Right renal pelvis (tissue), 4 donors: Measurements from ENCODE around the gene SLFN14. TPM values are rescaled to one million over a fixed set of nuclear protein-coding genes. Genes with fewer than 3 reads are reported as not detected.
"Not testable (repeated sequence)": the region's sequence is repeated elsewhere in the genome, so short reads cannot be mapped to it uniquely, and the experiment has no call there.

Experiments
- DNase-seq, 4 donors: peaks; one replicate each; pipeline ENCODE4 v3.0.0-alpha.2; 2013; ENCODE audit warnings: low read depth in 4 of 4, low spot score in 3 of 4, missing footprints in 1 of 4
- polyA plus RNA-seq, 4 donors: library from polyadenylated mRNA; unstranded; fragments of 120-200 nt; gene quantifications; one replicate each; pipeline ENCODE4 v1.2.1, GENCODE V29; 2013; ENCODE audit not compliant: insufficient read length in 4 of 4

Gene SLFN14
- polyA plus RNA-seq, 4 donors: 0.15 to 0.32 (median 0.21) TPM

GRCh38 chr17:35563181-35563580 lies 2.6 kb upstream of the SLFN14 start:
- not testable (repeated sequence) for DNase-seq

- DNase-seq: no peak
These were observed 966 bp downstream of the SLFN14 start for GRCh38 chr17:35559495-35560210.

GRCh38 chr17:35557353-35557752 lies 3.3 kb downstream of the SLFN14 start:
- DNase-seq: no peak

- no peak for DNase-seq
These were observed 4.9 kb downstream of the SLFN14 start for GRCh38 chr17:35555691-35556090.

GRCh38 chr17:35554668-35555067 lies 6.0 kb downstream of the SLFN14 start:
- DNase-seq: no peak

GRCh38 chr17:35553310-35553709 lies 7.3 kb downstream of the SLFN14 start:
- no peak for DNase-seq

- no peak for DNase-seq
These were observed 11.6 kb downstream of the SLFN14 start for GRCh38 chr17:35548978-35549377.

- DNase-seq: no peak
These were observed 12.3 kb downstream of the SLFN14 start for GRCh38 chr17:35548208-35548810.

- DNase-seq: no peak
These were observed 14.1 kb downstream of the SLFN14 start for GRCh38 chr17:35546487-35546886.

- no peak for DNase-seq
These were observed 15.5 kb downstream of the SLFN14 start for GRCh38 chr17:35545150-35545549.

- no peak for DNase-seq
These were observed 16.8 kb downstream of the SLFN14 start for GRCh38 chr17:35543856-35544255.

GRCh38 chr17:35542990-35543389 lies 17.6 kb downstream of the SLFN14 start:
- no peak for DNase-seq

GRCh38 chr17:35541434-35541833 lies 19.2 kb downstream of the SLFN14 start:
- no peak for DNase-seq

GRCh38 chr17:35540589-35541404 lies 19.8 kb downstream of the SLFN14 start:
- DNase-seq: no peak

- DNase-seq: no peak
These were observed 21.0 kb downstream of the SLFN14 start for GRCh38 chr17:35539659-35540026.

GRCh38 chr17:35537601-35538141 lies 22.9 kb downstream of the SLFN14 start, which contains the start of gene SLFN12L:
Gene SLFN12L, minus strand, starts transcription at chr17:35537678. Its CDS starts 15,314 bp downstream, at chr17:35522364.
- DNase-seq: no peak

GRCh38 chr17:35536664-35537171 lies 23.9 kb downstream of the SLFN14 start:
- no peak for DNase-seq

- not testable (repeated sequence) for DNase-seq
These were observed 25.2 kb downstream of the SLFN14 start for GRCh38 chr17:35535406-35535805.

- no peak for DNase-seq
These were observed 26.0 kb downstream of the SLFN14 start for GRCh38 chr17:35534576-35535093.

GRCh38 chr17:35531160-35531559 lies 29.5 kb downstream of the SLFN14 start:
- DNase-seq: no peak

- no peak for DNase-seq
These were observed 30.8 kb downstream of the SLFN14 start for GRCh38 chr17:35529866-35530265.
